Skin of body (tissue), 2 donors: Measurements from ENCODE around the gene RHNO1. TPM values are rescaled to one million over a fixed set of nuclear protein-coding genes. Genes with fewer than 3 reads are reported as not detected.

ENCODE experiments used
- DNase-seq: peaks from one replicate; lab custom pipeline; 2025; lab: John Stamatoyannopoulos, UW
- total RNA-seq: library from RNA; depleted of rRNA; stranded (reverse); fragments of >200 nt; gene quantifications from one replicate; pipeline ENCODE4 v1.2.3, GENCODE V29; 2014

The RHNO1 gene, protein sequence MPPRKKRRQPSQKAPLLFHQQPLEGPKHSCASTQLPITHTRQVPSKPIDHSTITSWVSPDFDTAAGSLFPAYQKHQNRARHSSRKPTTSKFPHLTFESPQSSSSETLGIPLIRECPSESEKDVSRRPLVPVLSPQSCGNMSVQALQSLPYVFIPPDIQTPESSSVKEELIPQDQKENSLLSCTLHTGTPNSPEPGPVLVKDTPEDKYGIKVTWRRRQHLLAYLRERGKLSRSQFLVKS
- total RNA-seq = 15.7 TPM

DNA sequence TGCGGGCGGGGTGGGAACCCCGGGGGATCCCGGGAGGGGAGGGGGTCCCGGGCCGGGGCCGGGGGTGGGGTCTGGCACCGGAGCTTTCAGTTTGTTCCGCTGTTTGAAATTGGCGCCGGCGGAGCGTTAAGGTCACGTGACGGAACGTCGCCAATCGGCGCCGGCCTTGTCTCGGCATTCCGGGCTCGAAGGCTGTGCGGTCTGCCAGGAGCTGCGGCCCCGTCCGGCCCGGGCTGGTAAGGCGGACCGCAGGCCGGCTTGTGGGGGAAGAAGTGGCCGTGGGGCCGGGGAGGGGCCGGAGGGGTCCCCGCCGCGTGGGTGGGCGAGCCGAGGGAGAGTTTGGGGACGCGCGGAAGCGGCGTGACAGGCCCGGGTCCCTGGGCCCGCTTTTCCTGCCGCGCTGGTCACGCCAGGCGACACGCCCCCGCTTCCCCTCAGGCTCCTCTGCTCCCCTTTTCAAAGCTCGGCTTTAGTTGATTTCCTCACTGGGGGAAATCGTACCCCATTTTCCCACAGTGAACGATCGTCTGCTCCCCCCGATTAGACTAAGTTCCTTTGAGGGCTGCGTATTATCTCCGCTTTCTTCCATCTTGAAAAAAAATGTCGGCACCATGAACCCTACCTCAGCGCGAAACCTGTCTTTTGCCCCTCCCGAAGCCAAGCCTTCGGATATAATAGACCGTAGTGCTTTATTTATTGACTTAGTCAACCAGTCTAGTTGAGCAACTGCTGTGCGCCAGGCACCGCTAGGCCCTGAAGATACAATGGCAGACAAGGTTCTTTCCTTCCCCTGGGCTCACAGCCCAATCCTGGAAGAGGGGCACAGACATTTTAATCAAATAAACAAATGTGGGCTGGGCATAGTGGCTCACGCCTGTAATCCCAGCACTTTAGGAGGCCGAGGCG, at the start of gene RHNO1, which contains the start of gene FOXM1:
TSS of gene RHNO1 (plus strand) at position 177 of the 906 bp plus-strand sequence. CDS start 8,144 bp downstream, outside the sequence.
TSS of gene FOXM1 (minus strand) at position 128 of the 906 bp plus-strand sequence. CDS start 2,696 bp downstream, outside the sequence.
- peak; percentile 66 for DNase-seq

DNA sequence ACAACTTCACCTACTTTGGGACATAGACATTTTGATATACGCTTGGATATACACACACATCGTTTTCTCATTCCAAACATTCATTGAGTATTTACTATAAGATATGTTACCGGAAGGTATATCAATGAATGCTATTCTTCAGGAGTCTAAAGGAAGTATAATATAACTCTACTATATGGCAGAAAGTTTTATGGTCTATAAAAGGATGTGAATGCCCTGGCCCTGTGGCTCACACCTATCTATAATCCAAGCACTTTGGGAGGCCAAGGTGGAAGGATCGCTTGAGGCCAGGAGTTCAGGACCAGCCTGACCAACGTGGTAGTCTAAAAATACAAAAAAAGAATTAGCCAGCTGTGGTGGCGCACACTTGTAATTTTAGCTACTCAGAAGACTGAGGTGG, 47.7 kb upstream of the RHNO1 start:
- no peak for DNase-seq

DNA sequence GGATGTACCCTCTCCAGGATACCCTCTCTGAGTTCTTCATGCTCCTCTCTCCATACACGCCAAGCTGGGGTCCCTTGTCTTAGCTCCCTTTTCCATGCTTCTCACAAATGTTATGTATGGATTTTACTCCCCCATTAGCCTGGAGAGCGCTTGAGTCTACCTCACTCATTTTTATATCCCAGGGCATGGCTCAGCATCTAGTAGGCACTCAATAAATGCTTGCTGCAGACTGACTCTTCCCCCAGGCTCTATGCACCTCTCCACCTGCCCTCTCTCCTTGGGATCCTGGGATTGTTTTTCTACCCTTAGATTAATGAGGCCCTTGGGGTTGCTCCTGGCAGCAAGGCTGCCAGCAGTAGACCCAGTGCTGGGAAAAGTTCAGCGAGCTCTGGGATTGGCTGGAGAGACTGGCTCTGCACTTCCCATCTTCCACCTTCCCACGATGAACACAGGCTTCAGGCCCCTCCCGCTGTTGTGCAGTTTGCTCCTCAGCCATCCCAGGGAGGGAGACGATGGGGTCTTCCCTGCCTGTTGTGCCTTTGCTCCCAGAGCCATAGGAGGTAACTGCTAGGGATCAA, 44.4 kb upstream of the RHNO1 start:
- DNase-seq = no peak

DNA sequence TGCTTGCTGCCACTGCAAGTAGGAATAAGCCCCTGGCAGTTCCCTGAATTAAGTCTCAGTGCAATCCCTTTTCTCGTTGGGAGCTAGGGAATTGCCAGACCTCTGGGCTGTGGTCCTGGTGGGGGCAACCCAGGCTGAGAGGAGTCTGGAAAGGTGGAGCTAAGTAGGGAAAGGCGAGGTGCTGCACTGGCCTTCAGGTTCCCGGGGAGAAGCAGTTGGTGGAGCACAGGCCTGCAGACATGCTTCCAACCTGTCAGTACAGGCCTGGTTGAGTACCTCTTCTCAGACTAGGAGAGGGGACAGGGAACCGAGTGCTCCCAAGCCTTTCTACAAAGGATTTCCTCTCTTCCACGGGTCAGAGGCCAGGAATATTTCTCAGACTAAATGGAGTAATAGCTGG, 43.7 kb upstream of the RHNO1 start:
- DNase-seq = no peak

DNA sequence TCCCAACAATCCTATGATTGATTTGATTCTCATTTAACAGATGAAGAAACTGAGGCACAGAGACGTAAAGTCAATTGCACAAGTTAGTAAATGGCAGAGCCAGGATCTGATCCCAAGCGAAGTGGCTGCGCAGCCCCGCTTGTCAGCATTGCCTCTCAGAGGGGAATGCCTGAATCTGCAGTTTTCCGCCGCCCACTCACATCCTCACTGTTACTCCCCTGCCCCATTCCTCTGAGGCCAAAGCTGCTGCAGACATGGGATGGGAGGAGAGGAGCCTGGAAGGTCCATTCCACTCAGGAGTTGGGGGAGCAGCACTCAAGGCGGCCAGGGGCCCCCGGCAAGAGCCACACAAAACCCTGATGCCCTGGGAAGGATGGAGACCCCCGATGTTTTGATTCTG, 43.2 kb upstream of the RHNO1 start:
- no peak for DNase-seq

DNA sequence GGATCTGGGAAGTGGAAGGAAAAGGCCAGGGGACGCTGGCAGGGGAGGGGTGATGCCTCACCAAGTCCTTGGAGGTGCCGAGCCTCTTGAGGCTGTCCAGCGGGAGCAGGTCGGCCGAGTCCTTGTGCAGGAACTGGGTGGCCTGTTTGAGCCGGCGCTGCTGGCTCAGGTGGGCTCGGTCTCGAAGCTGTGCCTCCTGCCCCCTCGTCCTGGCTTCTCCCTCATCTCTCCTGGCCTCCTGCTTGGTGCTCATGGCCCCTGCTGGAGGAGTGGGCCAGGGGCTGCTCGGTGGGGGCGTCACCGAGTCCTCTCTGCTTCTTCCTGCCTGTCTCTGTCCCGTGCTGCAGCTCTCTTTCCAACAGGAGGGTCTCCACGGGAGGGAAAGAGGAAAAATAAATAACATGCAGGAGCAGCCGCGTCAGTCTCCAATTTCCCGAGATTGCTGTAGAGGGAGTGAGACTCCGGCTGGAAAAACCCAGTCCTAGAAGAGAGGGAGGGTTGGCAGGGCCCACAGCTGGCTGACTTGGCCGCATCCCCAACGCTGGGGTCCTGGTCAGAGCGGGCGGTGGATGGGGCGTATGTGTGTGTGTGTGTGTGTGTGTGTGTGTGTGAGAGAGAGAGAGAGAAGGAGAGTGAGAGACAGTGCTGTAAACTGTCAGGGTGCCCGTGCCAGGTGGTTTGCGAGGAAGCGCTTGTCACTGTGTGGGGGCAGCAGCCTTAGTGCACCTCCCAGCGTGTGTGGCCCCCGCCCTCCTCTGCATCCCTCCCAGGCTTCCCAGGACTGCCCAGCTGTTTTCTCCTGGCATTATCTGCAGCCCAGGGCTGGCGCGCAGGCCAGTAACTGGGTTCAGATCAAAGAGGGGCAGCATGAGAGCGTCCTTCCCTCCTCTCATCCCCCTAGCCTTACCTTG, 42.2 kb upstream of the RHNO1 start, which contains the start of gene NRIP2:
TSS of gene NRIP2 (minus strand) at position 455 of the 911 bp plus-strand sequence. CDS start at position 403, 52 bp downstream.
- peak; percentile 51 for DNase-seq

DNA sequence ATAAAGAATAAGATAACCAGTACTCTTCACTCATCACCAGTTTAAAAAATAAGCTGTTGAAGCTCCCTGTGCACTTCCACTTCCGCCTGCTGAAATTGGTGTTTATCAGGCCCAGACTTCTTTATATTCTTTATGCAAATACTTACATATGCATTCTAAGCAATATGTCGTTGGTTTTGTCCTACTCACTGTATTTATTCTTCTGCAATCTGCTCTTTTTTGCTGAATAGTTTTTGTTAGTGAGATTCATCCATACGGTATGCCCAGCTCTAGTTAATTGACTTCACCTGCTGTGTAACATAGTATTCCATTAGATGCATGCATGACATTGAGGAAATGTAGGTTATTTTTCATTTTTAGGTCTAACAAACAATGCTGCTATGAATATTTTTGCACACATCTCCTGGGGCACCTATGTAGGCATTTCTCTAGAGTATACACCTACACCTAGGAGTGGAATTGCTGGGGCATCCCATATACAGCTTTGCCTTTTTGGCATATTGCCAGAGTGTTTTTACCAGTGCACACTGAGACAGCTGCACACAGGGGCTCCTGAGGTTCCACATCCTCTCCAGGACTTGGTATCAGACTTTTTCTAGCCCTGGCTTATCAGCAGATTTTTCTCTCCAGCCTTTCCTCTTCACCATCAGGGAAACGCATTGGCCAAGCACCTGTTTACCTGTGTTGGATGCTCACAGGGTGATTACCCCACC, 41.2 kb upstream of the RHNO1 start:
- no peak for DNase-seq

DNA sequence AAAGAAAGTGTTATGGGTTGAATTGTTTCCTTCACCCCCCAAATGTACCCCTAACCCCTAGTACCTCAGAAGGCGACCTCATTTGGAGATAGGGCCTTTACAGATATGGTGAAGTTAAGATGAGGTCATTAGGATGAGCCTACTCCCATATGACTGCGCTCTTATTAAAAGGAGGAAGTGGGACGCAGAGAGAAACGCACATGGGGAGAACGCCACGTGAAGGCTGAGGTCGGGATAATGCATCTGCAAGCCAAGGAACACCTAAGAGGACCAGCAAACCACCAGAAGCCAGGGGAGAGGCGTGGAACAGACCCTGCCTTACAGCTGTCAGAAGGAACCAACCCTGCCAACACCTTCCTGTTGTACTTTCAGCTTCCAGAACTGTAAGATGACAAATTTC, 40.4 kb upstream of the RHNO1 start:
- no peak for DNase-seq

DNA sequence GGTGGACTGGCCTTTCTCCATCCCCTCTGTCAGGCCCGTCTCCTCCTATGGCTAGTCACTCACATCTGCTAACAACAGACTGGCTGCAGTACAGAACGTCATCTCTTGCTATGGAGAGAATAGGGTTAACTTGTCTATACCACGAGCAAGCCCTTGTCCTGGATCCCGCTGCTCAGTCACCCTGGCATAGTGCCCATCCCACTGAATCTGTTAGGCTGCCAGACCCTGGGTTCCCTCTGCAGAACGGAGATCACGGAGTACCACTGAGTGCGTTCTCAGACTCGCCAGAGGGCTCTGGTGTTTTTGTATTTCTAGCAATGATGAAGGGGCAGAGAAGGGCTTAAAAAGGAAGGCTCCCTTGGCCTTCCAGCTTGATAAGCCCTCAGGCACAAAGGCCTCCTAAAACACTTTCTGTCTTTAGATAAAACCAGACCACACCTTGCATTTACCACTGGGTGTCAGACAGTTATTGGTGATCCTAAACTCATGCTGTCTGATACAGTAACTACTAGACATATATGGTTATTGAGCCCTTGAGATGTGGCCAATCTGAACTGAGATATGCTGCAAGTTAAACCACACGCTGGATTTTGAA, 35.9 kb upstream of the RHNO1 start:
- DNase-seq = no peak

DNA sequence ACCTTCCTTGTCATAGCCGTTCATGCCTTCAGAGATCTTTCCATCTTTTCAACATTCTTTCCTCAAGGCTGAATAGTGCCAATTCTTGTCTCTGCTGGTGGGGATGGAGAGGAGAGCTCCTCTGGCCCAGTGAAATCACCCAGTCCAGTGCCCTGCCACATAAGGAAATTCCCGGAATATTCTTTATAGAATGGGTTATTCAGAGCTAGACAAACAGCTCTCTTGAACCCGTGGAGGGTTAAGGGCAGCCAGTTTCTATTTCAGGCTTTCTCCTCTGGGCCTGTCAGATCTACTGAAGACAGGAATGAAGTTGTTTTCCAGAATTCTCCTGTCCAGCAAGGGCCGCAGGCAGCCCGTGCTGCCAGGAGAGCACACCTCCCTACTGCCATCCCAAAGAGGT, 34.1 kb upstream of the RHNO1 start:
- DNase-seq = no peak

DNA sequence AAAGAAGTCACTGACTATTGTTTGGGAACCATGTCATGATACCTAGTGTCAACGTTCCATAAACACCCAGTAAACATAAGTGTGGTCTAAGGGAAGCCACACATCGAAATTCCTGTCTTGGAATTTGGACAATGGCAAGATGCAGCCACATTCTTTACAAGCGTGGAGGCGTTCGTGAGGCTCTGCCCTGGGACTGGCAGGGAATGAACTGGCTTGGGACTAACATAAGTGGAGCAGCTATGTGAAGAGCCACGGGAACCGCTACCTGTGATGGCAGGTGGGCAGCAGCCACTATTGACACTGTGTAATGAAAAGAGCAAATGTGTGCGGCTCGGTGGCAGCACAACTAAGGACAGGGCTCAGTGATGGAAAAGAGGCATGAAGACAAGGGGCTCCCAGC, 32.2 kb upstream of the RHNO1 start:
- DNase-seq = no peak

DNA sequence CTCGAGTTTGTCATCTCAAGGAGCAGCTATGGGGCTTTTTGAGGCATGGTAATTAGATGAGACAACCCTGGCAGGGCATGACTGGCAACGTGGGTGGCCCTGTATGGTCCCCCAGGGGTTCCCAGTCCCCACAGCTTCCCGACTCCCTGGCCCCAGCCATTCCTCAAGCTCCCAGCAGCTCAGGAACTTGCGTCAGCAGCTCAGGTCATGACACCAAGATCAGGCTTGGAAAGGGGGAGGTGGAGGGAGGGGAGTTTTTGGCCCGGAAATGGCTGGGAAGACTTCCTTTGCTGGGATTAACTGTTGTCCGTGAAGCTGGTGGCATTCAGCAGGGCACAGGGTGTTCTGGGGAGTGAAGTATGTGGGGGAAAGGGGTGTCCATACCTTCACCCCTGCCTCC, 31.7 kb upstream of the RHNO1 start:
- peak; percentile 9 for DNase-seq

DNA sequence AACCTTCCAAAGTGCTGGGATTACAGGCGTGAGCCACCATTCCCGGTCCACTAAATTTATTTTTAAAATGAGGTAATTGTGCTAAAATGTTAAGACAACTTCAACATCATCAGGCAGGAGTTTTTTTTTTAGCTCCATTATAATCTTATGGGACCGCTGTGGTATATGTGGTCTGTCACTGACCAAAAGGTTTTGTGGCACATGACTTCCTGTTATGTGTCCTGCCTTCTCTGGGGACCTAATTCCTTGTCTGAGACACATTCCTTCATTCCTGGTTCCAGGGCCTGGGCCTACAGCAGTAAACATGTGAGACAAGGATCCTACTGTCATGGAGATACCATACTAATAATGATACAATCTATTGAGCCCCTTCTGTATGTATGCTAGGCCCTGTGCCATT, 25.1 kb upstream of the RHNO1 start:
- DNase-seq = no peak

DNA sequence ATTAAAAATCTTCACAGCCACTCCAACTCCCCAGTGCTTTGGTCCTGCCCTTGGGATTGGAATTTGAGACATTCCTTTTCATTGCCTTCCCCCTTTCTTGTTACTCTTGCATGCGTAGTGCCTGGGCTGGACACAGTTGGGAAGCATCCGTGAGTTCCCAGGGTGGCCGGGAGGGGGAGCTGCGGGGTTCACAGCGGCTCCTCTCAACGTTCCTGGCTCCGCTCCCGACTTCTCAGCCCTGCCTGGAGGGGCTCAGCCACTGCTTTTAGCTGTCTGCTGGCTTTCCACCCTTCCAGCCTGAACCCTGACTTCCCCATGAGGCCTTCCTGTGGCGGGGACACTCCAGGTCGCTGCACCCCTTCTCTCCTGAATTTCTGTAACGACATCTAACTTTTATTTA, 23.4 kb upstream of the RHNO1 start:
- peak; percentile 51 for DNase-seq

DNA sequence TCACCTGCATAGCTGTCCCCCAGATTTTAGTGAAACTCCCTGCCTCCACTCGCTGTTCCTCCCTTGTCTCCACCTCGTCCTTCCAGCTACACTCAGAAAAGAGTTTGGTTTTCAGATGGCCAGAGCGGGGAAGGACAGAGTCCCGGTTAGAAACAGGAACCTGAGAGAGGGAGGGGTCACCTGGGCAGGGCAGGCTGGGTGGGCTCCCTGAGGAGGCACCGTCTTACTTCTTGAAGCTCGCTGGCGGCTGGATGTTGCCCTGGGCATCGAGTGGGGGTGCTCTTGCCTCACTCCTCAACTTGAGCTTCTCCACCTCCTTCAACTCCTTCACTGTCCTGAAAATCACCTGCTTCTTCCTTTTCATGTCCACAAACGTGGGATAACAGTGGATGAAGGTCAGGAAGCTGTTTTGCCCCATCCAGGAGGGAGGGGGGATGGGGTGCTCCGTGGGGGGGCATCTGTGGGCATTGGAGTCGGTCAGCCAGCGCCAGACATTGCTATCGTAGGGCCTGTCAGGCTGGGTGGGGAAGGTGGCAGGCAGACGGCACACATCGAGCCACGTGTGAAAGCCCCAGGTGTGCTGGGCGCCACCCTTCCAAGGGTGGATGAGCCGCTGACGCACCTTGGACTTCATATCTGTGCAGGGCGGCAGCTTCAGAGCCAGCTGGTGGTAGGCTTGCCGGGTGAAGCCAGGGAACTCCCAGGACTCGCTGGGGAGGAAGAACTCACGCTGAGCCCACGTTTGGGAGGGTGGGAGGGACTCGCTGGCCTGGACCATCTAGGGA, 22.2 kb upstream of the RHNO1 start:
- DNase-seq = no peak

DNA sequence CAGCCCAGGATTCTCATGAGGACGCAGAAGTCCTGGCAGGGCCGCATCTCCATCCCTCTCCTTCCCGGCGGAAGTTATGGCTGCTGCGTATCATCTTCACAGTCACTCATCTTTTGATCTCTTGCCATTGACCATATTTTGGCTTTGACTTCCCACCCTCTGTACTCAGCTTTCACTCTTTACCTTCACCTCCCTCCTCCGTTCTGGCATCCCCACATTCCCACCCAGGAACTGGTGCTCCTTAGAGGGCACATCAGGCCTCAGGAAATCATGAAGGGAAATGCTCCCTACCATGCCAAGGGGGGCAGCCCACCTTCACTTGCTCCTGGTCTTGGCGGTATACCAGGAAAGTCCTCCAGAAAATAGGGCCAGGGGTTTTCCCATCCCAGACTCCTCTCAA, 21.5 kb upstream of the RHNO1 start:
- no peak for DNase-seq

DNA sequence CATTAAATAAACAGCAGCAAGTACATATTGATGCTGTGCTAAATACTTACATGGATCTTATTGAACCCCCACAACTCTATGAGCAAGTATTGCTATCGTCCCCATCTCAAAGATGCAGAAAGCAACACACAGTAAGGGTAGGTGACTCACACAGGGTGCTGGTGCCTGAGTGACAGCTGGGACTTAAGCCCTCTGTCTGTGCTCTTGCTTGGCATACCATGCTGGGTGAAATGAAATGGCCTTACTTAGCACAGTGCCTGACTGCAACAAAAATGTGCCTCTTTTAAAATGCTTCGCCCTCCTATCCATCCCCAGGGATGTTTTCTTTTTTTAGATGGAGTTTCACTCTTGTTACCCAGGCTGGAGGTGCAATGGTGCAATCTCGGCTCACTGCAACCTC, 21.0 kb upstream of the RHNO1 start:
- no peak for DNase-seq

DNA sequence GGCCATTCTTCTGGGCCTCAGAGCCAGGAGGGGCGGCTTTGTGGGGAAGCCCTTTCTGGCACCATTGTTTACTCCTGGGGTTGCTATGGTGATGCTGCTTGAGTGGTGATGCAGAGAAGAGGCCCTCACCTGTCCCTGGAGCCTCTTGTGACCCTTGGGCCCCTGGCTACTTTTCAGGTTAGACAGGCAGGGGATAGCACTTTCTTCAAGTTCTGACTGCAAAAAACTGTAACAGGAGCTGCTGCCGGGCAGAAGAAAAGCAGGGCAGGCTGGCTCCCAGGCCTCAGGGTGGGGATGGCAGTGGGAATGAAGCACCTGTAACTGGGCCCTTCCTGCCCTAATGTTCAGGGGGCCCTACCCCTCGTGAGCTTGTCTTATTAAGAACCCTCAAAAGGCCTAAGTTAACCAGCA, 20.0 kb upstream of the RHNO1 start, which contains the start of gene TEX52:
TSS of gene TEX52 (minus strand) at position 19 of the 411 bp plus-strand sequence. CDS start at position 6, 13 bp downstream.
- no peak for DNase-seq

DNA sequence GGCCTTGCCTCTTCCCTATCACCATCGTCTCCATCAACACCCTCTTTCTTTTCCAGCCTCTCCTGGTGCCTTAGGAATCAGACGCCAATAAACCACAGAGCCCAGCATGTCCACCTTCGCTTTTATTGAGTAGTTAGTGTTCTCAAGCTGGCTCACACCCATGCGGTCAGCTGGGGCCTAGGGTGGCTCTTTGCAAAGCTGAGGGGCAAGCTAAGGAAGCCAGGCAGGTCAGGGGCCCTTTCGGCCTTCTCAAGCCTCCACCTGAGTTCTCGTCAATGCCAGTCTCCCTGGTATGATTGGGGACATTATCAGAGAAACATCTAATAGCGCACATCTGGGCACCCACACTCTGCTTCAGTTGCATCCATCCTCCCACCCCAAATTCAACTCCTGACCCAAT, 19.4 kb upstream of the RHNO1 start:
- DNase-seq = no peak
